ENCODE data around the gene NDUFA13.
A peak's percentile ranks its signal among the peaks of the same experiment; 100 is the strongest.

Gene NDUFA13

GRCh38 chr19:19549804-19550464 lies 33.9 kb downstream of the NDUFA13 start:
- peak; percentile 54 for DNase-seq

- DNase-seq = no peak
Observed at GRCh38 chr19:19550485-19550929, 34.5 kb downstream of the NDUFA13 start.

- no peak for DNase-seq
Observed at GRCh38 chr19:19550972-19551852, 35.2 kb downstream of the NDUFA13 start.

- no peak for DNase-seq
Observed at GRCh38 chr19:19551853-19552192, 35.8 kb downstream of the NDUFA13 start.

- DNase-seq = peak; percentile 77
Observed at GRCh38 chr19:19552798-19553197, 36.8 kb downstream of the NDUFA13 start.

GRCh38 chr19:19553670-19554069 lies 37.6 kb downstream of the NDUFA13 start:
- no peak for DNase-seq

- DNase-seq = peak; percentile 91
Observed at GRCh38 chr19:19554074-19555023, 38.3 kb downstream of the NDUFA13 start.

GRCh38 chr19:19558055-19558454 lies 42.0 kb downstream of the NDUFA13 start:
- DNase-seq = no peak

- DNase-seq = no peak
Observed at GRCh38 chr19:19558636-19559035, 42.6 kb downstream of the NDUFA13 start.

GRCh38 chr19:19559931-19560330 lies 43.9 kb downstream of the NDUFA13 start:
- DNase-seq = no peak

- no peak for DNase-seq
Observed at GRCh38 chr19:19561946-19562664, 46.1 kb downstream of the NDUFA13 start.

GRCh38 chr19:19562665-19563347 lies 46.8 kb downstream of the NDUFA13 start:
- no peak for DNase-seq

GRCh38 chr19:19563348-19563848 lies 47.4 kb downstream of the NDUFA13 start:
- DNase-seq = no peak

- DNase-seq = no peak
Observed at GRCh38 chr19:19566306-19566705, 50.3 kb downstream of the NDUFA13 start.

GRCh38 chr19:19567391-19567790 lies 51.4 kb downstream of the NDUFA13 start:
- no peak for DNase-seq

- DNase-seq = no peak
Observed at GRCh38 chr19:19568802-19569756, 53.1 kb downstream of the NDUFA13 start.

GRCh38 chr19:19570571-19570970 lies 54.5 kb downstream of the NDUFA13 start:
- DNase-seq = no peak

- DNase-seq = no peak
Observed at GRCh38 chr19:19571071-19571786, 55.2 kb downstream of the NDUFA13 start.

- DNase-seq = no peak
Observed at GRCh38 chr19:19575411-19575810, 59.4 kb downstream of the NDUFA13 start.
